HepG2 (cell line): ENCODE results near the gene MRPS2. TPM values are rescaled to one million over a fixed set of nuclear protein-coding genes. Genes with fewer than 3 reads are reported as not detected.
A peak's percentile ranks its signal among the peaks of the same experiment; 100 is the strongest.

Source experiments
- ASH2L ChIP-seq: fragments of 300-600, 200-600 bp; sonication (generic); IDR thresholded peaks from 2 replicates; pipeline ENCODE4 v1.7.0; 2017; ENCODE audit warnings: low read depth, mild to moderate bottlenecking, moderate library complexity, mixed read lengths, low read length; ENCODE audit not compliant: insufficient read length
- IRF9 ChIP-seq: sonication (generic); formaldehyde crosslinking; IDR thresholded peaks from 2 replicates; pipeline ENCODE4 v1.8.0; 2022; ENCODE audit warnings: missing genetic modification reagents, mild to moderate bottlenecking, borderline replicate concordance
- KDM6A ChIP-seq: IDR thresholded peaks from 2 replicates; pipeline ENCODE4 v1.6.1; 2016; ENCODE audit warnings: low read depth
- MAZ ChIP-seq, 2 experiments: sonication (generic) in 1 of 2; formaldehyde crosslinking in 1 of 2; IDR thresholded peaks; 2 replicates each; pipeline versions ENCODE4 v1.5.0 to v1.6.1; 2012 to 2020; ENCODE audit warnings: low read depth in 2 of 2, mild to moderate bottlenecking in 2 of 2, borderline replicate concordance in 1 of 2, improper control_type of control experiment in 1 of 2, low read length in 1 of 2, missing genetic modification reagents in 1 of 2, moderate library complexity in 1 of 2
- MIXL1 ChIP-seq: IDR thresholded peaks from 2 replicates; pipeline ENCODE4 v1.6.1; 2016
- MYC ChIP-seq: sonication (generic); formaldehyde crosslinking; IDR thresholded peaks from 2 replicates; pipeline ENCODE4 v1.9.0; 2021; ENCODE audit warnings: missing genetic modification reagents, borderline replicate concordance
- NFYC ChIP-seq: IDR thresholded peaks from 2 replicates; pipeline ENCODE4 v1.6.1; 2016; ENCODE audit warnings: missing genetic modification reagents, missing compliant biosample characterization
- NPAS2 ChIP-seq: sonication (generic); formaldehyde crosslinking; IDR thresholded peaks from 2 replicates; pipeline ENCODE4 v1.8.0; 2022; ENCODE audit warnings: mild to moderate bottlenecking, missing genetic modification reagents, borderline replicate concordance
- NR0B2 ChIP-seq: sonication (generic); formaldehyde crosslinking; IDR thresholded peaks from 2 replicates; pipeline ENCODE4 v1.4.0; 2020; ENCODE audit warnings: mild to moderate bottlenecking, missing genetic modification reagents
- POGZ ChIP-seq: sonication (generic); formaldehyde crosslinking; IDR thresholded peaks from 2 replicates; pipeline ENCODE4 v1.4.0; 2020; ENCODE audit warnings: mild to moderate bottlenecking, missing genetic modification reagents
- SIN3A ChIP-seq: IDR thresholded peaks from 2 replicates; pipeline ENCODE4 v1.6.1; 2011; ENCODE audit warnings: low read depth, mild to moderate bottlenecking, control low read depth, low read length, borderline replicate concordance
- SOX5 ChIP-seq: IDR thresholded peaks from 2 replicates; pipeline ENCODE4 v1.6.1; 2016; ENCODE audit warnings: borderline replicate concordance
- SP140L ChIP-seq: sonication (generic); formaldehyde crosslinking; IDR thresholded peaks from 2 replicates; pipeline ENCODE4 v1.4.0; 2020; ENCODE audit warnings: missing genetic modification reagents, borderline replicate concordance
- SRY ChIP-seq: sonication (generic); formaldehyde crosslinking; IDR thresholded peaks from 2 replicates; pipeline ENCODE4 v1.8.0; 2022; ENCODE audit warnings: mild to moderate bottlenecking, missing genetic modification reagents
- TEF ChIP-seq: sonication (generic); formaldehyde crosslinking; IDR thresholded peaks from 2 replicates; pipeline ENCODE4 v1.5.0; 2020; ENCODE audit warnings: missing genetic modification reagents
- YY1 ChIP-seq: IDR thresholded peaks from 2 replicates; pipeline ENCODE4 v1.6.1; 2011; ENCODE audit warnings: low read length, low read depth, moderate library complexity, mild to moderate bottlenecking; ENCODE audit not compliant: insufficient read depth, insufficient replicate concordance
- ZBTB38 ChIP-seq: sonication (generic); formaldehyde crosslinking; IDR thresholded peaks from 2 replicates; pipeline ENCODE4 v1.5.1; 2020; ENCODE audit warnings: mild to moderate bottlenecking, missing genetic modification reagents
- ZNF207 ChIP-seq: fragments of 450-650 bp; IDR thresholded peaks from 2 replicates; pipeline ENCODE4 v1.6.1; 2016; ENCODE audit warnings: antibody characterized with exemption, borderline replicate concordance
- ZNF263 ChIP-seq: sonication (generic); formaldehyde crosslinking; IDR thresholded peaks from 2 replicates; pipeline ENCODE4 v1.4.0; 2020; ENCODE audit warnings: missing genetic modification reagents
- ZNF326 ChIP-seq: sonication (generic); formaldehyde crosslinking; IDR thresholded peaks from 2 replicates; pipeline ENCODE4 v1.4.0; 2020; ENCODE audit warnings: missing genetic modification reagents, borderline replicate concordance
- ZNF430 ChIP-seq: sonication (generic); formaldehyde crosslinking; IDR thresholded peaks from 2 replicates; pipeline ENCODE4 v1.9.0; 2021; ENCODE audit warnings: mild to moderate bottlenecking, missing genetic modification reagents
- ZNF749 ChIP-seq: sonication (generic); formaldehyde crosslinking; IDR thresholded peaks from 2 replicates; pipeline ENCODE4 v1.8.0; 2022; ENCODE audit warnings: mild to moderate bottlenecking, missing genetic modification reagents, moderate library complexity, borderline replicate concordance
- polyA plus RNA-seq, 8 experiments: library from polyadenylated mRNA; depleted of rRNA in 3 of 8; stranded (reverse) in 7 of 8; unstranded in 1 of 8; fragments of >200 nt; fragmentation: Illumina TruSeq in 4 of 8; extraction: Trizol in 4 of 8; gene quantifications; 2 replicates each; pipeline versions ENCODE4 v1.2.1 to v1.2.3, GENCODE V29; 2011 to 2016; ENCODE audit warnings: low read depth in 4 of 8, missing spikeins in 1 of 8, mixed read lengths in 1 of 8; ENCODE audit not compliant: insufficient read depth in 1 of 8
- total RNA-seq, 5 experiments: library from RNA; depleted of rRNA; stranded (reverse); fragments of >200 nt; fragmentation: Illumina TruSeq; extraction: Trizol; gene quantifications; 2 replicates each; pipeline ENCODE4 v1.2.3, GENCODE V29; 2016; ENCODE audit warnings: low read depth in 1 of 5
- TF ChIP-seq, protein P1 (sequence below), 2 experiments: sonication (generic) in 1 of 2; formaldehyde crosslinking in 1 of 2; IDR thresholded peaks; 2 replicates each; pipeline versions ENCODE4 v1.4.0 to v1.6.1; 2018 to 2020; ENCODE audit warnings: missing genetic modification reagents in 2 of 2, borderline replicate concordance in 1 of 2, low read depth in 1 of 2, mild to moderate bottlenecking in 1 of 2, missing biosample characterization in 1 of 2
- TF ChIP-seq, protein P2 (sequence below): sonication (generic); formaldehyde crosslinking; IDR thresholded peaks from 2 replicates; pipeline ENCODE4 v1.4.0; 2020; ENCODE audit warnings: mild to moderate bottlenecking, low read depth, missing genetic modification reagents

Gene MRPS2
- total and polyA plus RNA-seq, 2 of the 13 experiments (the other 11 are each of a cell fraction or from before 2014, with no cell fraction given): 44.4 to 86.7 TPM

- TF ChIP-seq SP140L (no peak), KDM6A (peak; percentile 61; the same call in 1 of the 2 replicates), MAZ (IDR thresholded peaks at IDR 0.05; ENCODE audit: borderline replicate concordance, low read depth, low read length) (no peak), MAZ (CRISPR knock-in tag; IDR thresholded peaks at IDR 0.05; ENCODE audit: low read depth) (no peak), NFYC (CRISPR knock-in tag) (no peak), ZNF749 (CRISPR knock-in tag) (no peak), POGZ (CRISPR knock-in tag) (no peak), SOX5 (no peak), ZBTB38 (no peak; the same call in 1 of the 2 replicates), ZNF430 (CRISPR knock-in tag) (peak; percentile 61), SRY (CRISPR knock-in tag) (no peak), NR0B2 (no peak), MIXL1 (CRISPR knock-in tag) (no peak), ZNF326 (CRISPR knock-in tag) (no peak), ZNF263 (CRISPR knock-in tag) (peak; percentile 52; the same call in 1 of the 2 replicates), NPAS2 (CRISPR knock-in tag) (no peak), MYC (CRISPR knock-in tag) (peak; percentile 62; the same call in 1 of the 2 replicates), TEF (CRISPR knock-in tag) (no peak), YY1 (no peak), SIN3A (no peak), ZNF207 (no peak), IRF9 (CRISPR knock-in tag) (no peak), ASH2L (peak; percentile 12)
- TF ChIP-seq, protein P1, sequence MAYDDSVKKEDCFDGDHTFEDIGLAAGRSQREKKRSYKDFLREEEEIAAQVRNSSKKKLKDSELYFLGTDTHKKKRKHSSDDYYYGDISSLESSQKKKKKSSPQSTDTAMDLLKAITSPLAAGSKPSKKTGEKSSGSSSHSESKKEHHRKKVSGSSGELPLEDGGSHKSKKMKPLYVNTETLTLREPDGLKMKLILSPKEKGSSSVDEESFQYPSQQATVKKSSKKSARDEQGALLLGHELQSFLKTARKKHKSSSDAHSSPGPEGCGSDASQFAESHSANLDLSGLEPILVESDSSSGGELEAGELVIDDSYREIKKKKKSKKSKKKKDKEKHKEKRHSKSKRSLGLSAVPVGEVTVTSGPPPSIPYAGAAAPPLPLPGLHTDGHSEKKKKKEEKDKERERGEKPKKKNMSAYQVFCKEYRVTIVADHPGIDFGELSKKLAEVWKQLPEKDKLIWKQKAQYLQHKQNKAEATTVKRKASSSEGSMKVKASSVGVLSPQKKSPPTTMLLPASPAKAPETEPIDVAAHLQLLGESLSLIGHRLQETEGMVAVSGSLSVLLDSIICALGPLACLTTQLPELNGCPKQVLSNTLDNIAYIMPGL (CRISPR knock-in tag; IDR thresholded peaks at IDR 0.05; ENCODE audit: borderline replicate concordance in 1 of 2, low read depth in 1 of 2): peak in 1 of 2 experiments; percentile 29; a peak in 2 of 4 replicates
- TF ChIP-seq, protein P2, sequence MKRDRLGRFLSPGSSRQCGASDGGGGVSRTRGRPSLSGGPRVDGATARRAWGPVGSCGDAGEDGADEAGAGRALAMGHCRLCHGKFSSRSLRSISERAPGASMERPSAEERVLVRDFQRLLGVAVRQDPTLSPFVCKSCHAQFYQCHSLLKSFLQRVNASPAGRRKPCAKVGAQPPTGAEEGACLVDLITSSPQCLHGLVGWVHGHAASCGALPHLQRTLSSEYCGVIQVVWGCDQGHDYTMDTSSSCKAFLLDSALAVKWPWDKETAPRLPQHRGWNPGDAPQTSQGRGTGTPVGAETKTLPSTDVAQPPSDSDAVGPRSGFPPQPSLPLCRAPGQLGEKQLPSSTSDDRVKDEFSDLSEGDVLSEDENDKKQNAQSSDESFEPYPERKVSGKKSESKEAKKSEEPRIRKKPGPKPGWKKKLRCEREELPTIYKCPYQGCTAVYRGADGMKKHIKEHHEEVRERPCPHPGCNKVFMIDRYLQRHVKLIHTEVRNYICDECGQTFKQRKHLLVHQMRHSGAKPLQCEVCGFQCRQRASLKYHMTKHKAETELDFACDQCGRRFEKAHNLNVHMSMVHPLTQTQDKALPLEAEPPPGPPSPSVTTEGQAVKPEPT (CRISPR knock-in tag): peak; percentile 76; the same call in 1 of the 2 replicates
These were observed 9.5 kb upstream of the MRPS2 start (continued) for GRCh38 chr9:135490980-135491464.
